Measurements from ENCODE around the gene SDK1.

DNA sequence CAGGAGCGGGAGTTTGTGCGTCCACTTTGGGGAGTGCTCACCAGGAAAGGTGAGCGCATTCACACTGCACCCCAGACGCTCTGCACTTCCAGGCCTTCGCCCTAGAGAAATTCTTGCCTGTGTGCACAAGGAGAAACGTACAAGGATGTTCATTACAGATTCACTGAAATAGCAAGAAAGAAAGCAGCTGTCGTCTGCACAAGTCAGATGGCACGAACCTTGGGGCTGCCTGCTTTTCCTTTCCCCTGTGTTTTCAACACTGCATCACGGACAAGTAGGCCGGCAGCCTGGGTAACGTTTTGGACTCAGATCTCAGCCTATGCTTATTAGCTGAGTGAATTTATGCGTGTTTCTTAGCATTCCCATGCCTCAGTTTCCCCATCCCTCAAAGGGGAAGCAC, 834.2 kb downstream of the SDK1 start:
- TF ChIP-seq, protein P1, sequence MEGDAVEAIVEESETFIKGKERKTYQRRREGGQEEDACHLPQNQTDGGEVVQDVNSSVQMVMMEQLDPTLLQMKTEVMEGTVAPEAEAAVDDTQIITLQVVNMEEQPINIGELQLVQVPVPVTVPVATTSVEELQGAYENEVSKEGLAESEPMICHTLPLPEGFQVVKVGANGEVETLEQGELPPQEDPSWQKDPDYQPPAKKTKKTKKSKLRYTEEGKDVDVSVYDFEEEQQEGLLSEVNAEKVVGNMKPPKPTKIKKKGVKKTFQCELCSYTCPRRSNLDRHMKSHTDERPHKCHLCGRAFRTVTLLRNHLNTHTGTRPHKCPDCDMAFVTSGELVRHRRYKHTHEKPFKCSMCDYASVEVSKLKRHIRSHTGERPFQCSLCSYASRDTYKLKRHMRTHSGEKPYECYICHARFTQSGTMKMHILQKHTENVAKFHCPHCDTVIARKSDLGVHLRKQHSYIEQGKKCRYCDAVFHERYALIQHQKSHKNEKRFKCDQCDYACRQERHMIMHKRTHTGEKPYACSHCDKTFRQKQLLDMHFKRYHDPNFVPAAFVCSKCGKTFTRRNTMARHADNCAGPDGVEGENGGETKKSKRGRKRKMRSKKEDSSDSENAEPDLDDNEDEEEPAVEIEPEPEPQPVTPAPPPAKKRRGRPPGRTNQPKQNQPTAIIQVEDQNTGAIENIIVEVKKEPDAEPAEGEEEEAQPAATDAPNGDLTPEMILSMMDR (IDR thresholded peaks at IDR 0.05; ENCODE audit: low read depth, low read length) = no peak
- TF ChIP-seq, protein P2, sequence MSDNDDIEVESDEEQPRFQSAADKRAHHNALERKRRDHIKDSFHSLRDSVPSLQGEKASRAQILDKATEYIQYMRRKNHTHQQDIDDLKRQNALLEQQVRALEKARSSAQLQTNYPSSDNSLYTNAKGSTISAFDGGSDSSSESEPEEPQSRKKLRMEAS (IDR thresholded peaks at IDR 0.05; ENCODE audit: low read depth, low read length) = no peak
- TF ChIP-seq MYC (IDR thresholded peaks at IDR 0.05; ENCODE audit: low read depth, low read length) = no peak

Data from NB4 (cell line).